NB4 (cell line): ENCODE measurements around the gene STX2.

Source experiments
- DNase-seq: peaks from one replicate; pipeline ENCODE4 v3.0.0; 2010; ENCODE audit warnings: low read depth
- H3K4me3 ChIP-seq: one replicate; pipeline ENCODE4 v1.5.1; 2011; ENCODE audit warnings: mild to moderate bottlenecking, low read depth, low read length, moderate library complexity
- CTCF ChIP-seq: IDR thresholded peaks from one replicate; pipeline ENCODE4 v1.5.1; 2012; ENCODE audit warnings: low read depth, low read length
- MAX ChIP-seq: IDR thresholded peaks from 2 replicates; pipeline ENCODE4 v1.6.1; 2011; ENCODE audit warnings: low read depth, low read length
- MYC ChIP-seq: IDR thresholded peaks from 2 replicates; pipeline ENCODE4 v1.6.1; 2011; ENCODE audit warnings: low read depth, low read length
- POLR2A ChIP-seq: IDR thresholded peaks from 2 replicates; pipeline ENCODE4 v1.6.1; 2011; ENCODE audit warnings: mild to moderate bottlenecking; ENCODE audit not compliant: insufficient read length; ENCODE audit errors: extremely low read depth

The STX2 gene

GRCh38 chr12:130847112-130847511, 8.1 kb upstream of the STX2 start:
- no peak overlapping the region for H3K4me3 ChIP-seq
- DNase-seq: no peak
- no peak for TF ChIP-seq MYC
- TF ChIP-seq POLR2A: no peak

- no peak for TF ChIP-seq CTCF
- TF ChIP-seq POLR2A: no peak
- no peak overlapping the region for H3K4me3 ChIP-seq
- DNase-seq: no peak
Measured at GRCh38 chr12:130846369-130846768, 7.3 kb upstream of the STX2 start.

- no peak for DNase-seq
- TF ChIP-seq CTCF: no peak
- TF ChIP-seq POLR2A: no peak
- TF ChIP-seq MAX: no peak
- TF ChIP-seq MYC: no peak
- H3K4me3 ChIP-seq: peak overlapping the region; percentile 65
Measured at GRCh38 chr12:130839770-130840404, 837 bp upstream of the STX2 start.

GRCh38 chr12:130838284-130838950, 633 bp downstream of the STX2 start:
- peak; percentile 44 for DNase-seq

GRCh38 chr12:130835436-130835835, 3.6 kb downstream of the STX2 start:
- no peak overlapping the region for H3K4me3 ChIP-seq
- TF ChIP-seq MAX: no peak
- TF ChIP-seq CTCF: no peak
- no peak for TF ChIP-seq MYC
- TF ChIP-seq POLR2A: no peak
- no peak for DNase-seq

More at GRCh38 chr12:130838284-130838950, 633 bp downstream of the STX2 start:
- peak overlapping the region; percentile 58 for H3K4me3 ChIP-seq
- TF ChIP-seq CTCF (no peak), POLR2A (no peak), MAX (no peak), MYC (no peak)

- H3K4me3 ChIP-seq: no peak overlapping the region
- TF ChIP-seq MAX: no peak
- TF ChIP-seq POLR2A: no peak
- TF ChIP-seq MYC: no peak
- TF ChIP-seq CTCF: no peak
- peak; percentile 85 for DNase-seq
Measured at GRCh38 chr12:130835011-130835410, 4.0 kb downstream of the STX2 start.
